GM21526 (cell line): ENCODE measurements around the gene SLC22A15.
"Not testable (repeated sequence)": the region's sequence is repeated elsewhere in the genome, so short reads cannot be mapped to it uniquely, and the experiment has no call there.

Experiments used
- ATAC-seq: cut with Tn5 transposase; IDR thresholded peaks from one replicate; pipeline ENCODE4 v1.9.1; 2021; ENCODE audit warnings: moderate library complexity; ENCODE audit not compliant: unreplicated experiment, low FRiP score

SLC22A15 gene

GRCh38 chr1:115976062-115976920 is at the start of gene SLC22A15:
TSS of gene SLC22A15 (plus strand) at chr1:115976513. CDS start at chr1:115976628, 115 bp downstream.
- peak; percentile 91 for ATAC-seq

- no peak for ATAC-seq
Observed at GRCh38 chr1:115927971-115928370, 48.3 kb upstream of the SLC22A15 start.

GRCh38 chr1:115929881-115930280 is 46.4 kb upstream of the SLC22A15 start:
- ATAC-seq, result no peak

GRCh38 chr1:115933625-115934024 is 42.7 kb upstream of the SLC22A15 start:
- ATAC-seq, result no peak

- no peak for ATAC-seq
Observed at GRCh38 chr1:115939455-115939854, 36.9 kb upstream of the SLC22A15 start.

- no peak for ATAC-seq
Observed at GRCh38 chr1:115946116-115946515, 30.2 kb upstream of the SLC22A15 start.

- ATAC-seq, result no peak
Observed at GRCh38 chr1:115949156-115949555, 27.2 kb upstream of the SLC22A15 start.

- ATAC-seq, result no peak
Observed at GRCh38 chr1:115951560-115951959, 24.8 kb upstream of the SLC22A15 start.

GRCh38 chr1:115952547-115952946 is 23.8 kb upstream of the SLC22A15 start:
- no peak for ATAC-seq

GRCh38 chr1:115953180-115953579 is 23.1 kb upstream of the SLC22A15 start:
- ATAC-seq, result no peak

GRCh38 chr1:115954684-115955083 is 21.6 kb upstream of the SLC22A15 start:
- no peak for ATAC-seq

- no peak for ATAC-seq
Observed at GRCh38 chr1:115955228-115955627, 21.1 kb upstream of the SLC22A15 start.

GRCh38 chr1:115958866-115959265 is 17.4 kb upstream of the SLC22A15 start:
- no peak for ATAC-seq

- no peak for ATAC-seq
Observed at GRCh38 chr1:115969509-115969908, 6.8 kb upstream of the SLC22A15 start.

GRCh38 chr1:115971778-115972177 is 4.5 kb upstream of the SLC22A15 start:
- not testable (repeated sequence) for ATAC-seq

GRCh38 chr1:115973154-115973553 is 3.2 kb upstream of the SLC22A15 start:
- no peak for ATAC-seq

- no peak for ATAC-seq
Observed at GRCh38 chr1:115975569-115976061, 698 bp upstream of the SLC22A15 start.

GRCh38 chr1:115976921-115977498 is 697 bp downstream of the SLC22A15 start:
- no peak for ATAC-seq

GRCh38 chr1:115977499-115978258 is 1.4 kb downstream of the SLC22A15 start:
- ATAC-seq, result no peak

- no peak for ATAC-seq
Observed at GRCh38 chr1:115978292-115978941, 2.1 kb downstream of the SLC22A15 start.

GRCh38 chr1:115980156-115980555 is 3.8 kb downstream of the SLC22A15 start:
- ATAC-seq, result no peak
